HG02884 (cell line): ENCODE data around the gene ZSWIM4.
"Not testable (repeated sequence)": the region's sequence is repeated elsewhere in the genome, so short reads cannot be mapped to it uniquely, and the experiment has no call there.

Experiments used
- ATAC-seq: cut with Tn5 transposase; IDR thresholded peaks from one replicate; pipeline ENCODE4 v1.9.1; 2021; ENCODE audit warnings: mild to moderate bottlenecking, moderate library complexity; ENCODE audit not compliant: unreplicated experiment

ZSWIM4 gene

DNA sequence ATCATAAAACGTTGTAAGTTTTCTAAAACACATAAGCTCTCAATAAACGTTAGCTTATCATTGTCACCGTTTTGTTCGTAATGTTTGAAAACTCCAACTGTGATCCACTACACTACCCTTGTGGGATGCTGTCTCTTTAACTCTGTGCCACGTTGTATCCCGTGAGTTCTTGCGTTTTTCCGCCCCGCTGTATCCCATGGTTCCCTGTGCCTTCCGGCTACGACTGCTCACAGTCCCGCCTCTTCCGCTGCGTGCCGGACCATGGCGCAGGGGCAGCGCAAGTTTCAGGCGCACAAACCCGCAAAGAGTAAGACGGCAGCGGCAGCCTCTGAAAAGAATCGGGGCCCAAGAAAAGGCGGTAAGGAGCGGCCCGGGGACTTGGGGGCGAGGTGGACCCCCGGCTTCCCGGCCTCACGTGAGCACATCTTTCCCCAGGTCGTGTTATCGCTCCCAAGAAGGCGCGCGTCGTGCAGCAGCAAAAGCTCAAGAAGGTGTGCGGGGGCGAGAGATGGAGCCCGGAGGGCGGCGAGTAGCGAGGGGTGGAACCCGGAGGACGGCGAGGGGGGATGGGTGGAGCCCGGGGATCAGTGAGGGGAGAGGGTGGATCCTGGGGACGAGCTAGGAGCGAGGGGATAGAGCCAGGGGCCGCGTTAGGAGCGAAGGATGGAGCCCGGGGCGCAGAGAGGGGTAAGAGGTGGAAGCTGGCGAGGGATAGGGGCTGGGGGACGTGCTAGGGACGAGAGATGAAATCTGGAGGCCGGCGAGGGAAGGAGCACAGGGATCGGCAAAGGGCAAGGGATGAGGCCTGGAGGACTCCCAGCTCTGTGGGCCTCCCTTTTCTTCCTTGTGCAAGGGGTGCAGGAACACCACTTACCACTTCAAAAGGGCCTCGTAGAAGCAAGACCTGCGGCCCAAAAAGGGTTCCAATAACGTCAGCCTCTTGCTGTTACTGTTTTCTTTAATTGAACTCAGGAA, 20.7 kb upstream of the ZSWIM4 start, which contains the start of gene C19orf53:
Gene C19orf53, plus strand, starts transcription at position 240 of the 975 bp plus-strand sequence. Its CDS starts 22 bp downstream, at position 262.
- ATAC-seq: peak; percentile 84

GRCh38 chr19:13778398-13778797, 16.8 kb upstream of the ZSWIM4 start:
- no peak for ATAC-seq

DNA sequence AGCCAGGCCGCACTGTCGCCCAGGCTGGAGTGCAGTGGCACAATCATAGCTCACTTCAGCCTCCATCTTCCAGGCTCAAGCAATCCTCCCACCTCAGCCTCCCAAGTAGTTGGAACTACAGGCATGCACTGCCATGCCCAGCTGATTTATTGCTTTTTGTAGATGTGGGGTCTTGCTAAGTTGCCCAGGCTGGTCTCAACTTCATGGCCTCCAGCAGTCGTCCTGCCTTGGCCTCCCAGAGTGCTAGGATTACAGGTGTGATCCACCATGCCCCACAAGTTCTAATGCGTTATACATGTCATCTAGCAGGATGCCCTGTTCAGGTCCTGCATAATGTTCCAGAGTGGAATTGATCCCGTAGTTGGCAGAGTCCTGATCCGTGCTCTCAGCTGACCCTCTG, 16.4 kb upstream of the ZSWIM4 start:
- no peak for ATAC-seq

- ATAC-seq: not testable (repeated sequence)
These were observed 15.4 kb upstream of the ZSWIM4 start for GRCh38 chr19:13779794-13780193.

DNA sequence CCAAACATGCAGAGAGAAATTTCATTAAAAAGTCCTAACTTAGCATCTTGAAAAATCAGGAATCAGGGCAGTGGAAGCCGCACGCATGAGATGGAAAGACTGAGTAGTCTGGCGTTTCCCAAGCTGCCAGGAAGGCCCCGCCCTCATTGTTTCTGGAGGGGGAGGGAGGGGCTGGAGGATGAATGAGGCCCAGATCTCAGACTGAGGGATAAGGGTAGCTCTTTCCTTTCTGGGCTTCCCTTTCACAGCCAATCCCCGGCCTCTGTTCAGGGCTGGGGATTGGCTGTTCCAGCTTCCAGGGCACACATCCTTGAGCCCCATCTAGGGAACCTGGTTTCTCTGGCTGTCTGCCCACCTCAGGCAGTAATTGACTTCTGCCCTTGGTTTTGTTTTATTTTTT, 13.7 kb upstream of the ZSWIM4 start:
- no peak for ATAC-seq

DNA sequence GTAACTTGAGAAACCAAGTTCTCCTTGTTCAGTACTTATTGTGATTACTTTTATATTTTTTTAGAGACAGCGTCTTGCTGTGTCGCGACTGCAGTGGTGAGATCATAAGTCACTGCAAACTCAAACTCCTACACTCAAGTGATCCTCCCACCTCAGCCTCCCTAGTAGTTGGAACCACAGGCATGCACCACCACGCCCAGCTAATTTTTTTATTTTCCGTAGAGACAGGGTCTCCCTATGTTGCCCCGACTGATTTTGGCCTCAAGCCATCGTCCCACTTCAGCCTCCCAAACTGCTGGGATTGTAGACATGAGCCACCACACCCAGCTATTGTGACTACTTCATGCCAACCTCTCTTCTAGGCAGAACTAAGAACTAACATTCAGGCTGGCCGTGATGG, 12.7 kb upstream of the ZSWIM4 start:
- no peak for ATAC-seq

- ATAC-seq: no peak
These were observed 11.4 kb upstream of the ZSWIM4 start for GRCh38 chr19:13783565-13784500.

DNA sequence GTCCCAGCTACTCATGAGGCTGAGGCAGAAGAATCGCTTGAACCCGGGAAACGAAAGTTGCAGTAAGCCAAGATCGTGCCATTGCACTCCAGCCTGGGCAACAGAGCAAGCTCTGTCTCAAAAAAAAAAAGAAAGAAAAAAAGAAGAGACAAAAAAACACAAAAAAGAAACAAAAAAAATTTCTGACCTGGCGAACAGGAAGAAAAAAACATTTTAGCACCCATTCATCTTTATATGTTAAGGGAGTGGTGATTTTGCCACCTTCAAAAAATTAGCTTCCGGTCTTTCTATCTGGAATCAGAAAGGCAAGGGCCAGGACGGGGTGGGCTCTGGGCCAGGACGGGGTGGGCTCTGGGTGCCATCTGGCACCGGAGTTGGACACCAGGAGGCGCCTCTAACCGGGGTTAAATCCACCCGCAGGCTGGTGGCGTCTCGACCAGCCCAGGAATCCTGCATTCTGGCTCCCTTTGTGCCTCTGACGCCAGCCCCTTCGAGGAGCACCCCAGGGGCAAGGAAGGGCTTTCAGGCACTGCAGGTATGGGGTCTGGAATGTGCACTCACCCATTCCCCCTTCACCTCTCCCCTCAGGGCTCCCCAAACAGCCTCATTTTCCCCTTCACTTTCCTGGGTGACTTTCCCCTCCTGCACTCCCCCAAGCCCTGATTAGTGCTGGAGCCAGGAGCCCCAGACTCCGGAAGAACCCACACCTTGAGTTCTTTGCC, 10.4 kb upstream of the ZSWIM4 start:
- no peak for ATAC-seq

- ATAC-seq: no peak
These were observed 6.3 kb upstream of the ZSWIM4 start for GRCh38 chr19:13788991-13789390.

- no peak for ATAC-seq
These were observed 4.9 kb upstream of the ZSWIM4 start for GRCh38 chr19:13790354-13790753.

DNA sequence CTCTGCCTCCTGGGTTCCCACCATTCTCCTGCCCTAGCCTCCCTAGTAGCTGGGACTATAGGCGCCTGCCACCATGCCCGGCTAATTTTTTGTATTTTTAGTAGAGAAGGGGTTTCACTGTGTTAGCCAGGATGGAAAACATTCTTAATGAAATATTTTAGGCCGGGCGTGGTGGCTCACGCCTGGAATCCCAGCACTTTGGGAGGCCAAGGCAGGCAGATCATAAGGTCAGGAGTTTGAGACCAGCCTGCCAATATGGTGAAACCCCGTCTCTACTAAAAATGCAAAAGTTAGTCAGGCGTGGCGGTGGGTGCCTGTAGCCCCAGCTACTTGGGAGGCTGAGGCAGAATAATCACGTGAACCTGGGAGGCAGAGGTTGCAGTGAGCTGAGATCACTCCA, 1.9 kb upstream of the ZSWIM4 start:
- ATAC-seq: not testable (repeated sequence)

DNA sequence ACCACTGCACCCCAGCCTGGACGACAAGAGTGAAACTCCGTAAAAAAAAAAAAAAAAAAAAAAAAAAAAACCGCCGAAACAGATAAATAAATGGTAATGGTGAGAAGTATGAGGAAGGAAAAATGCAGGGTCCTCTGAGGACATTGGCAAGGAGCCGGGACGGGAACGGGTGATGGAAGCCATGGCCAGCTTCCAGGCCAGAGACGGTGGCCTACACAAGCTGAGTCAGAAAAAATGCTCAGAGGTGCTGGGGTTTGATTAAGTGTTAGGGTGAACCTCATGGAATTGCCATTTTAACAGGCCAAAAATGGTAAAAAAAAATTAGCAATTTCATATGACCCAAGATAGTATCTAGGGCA, 866 bp upstream of the ZSWIM4 start:
- ATAC-seq: no peak

DNA sequence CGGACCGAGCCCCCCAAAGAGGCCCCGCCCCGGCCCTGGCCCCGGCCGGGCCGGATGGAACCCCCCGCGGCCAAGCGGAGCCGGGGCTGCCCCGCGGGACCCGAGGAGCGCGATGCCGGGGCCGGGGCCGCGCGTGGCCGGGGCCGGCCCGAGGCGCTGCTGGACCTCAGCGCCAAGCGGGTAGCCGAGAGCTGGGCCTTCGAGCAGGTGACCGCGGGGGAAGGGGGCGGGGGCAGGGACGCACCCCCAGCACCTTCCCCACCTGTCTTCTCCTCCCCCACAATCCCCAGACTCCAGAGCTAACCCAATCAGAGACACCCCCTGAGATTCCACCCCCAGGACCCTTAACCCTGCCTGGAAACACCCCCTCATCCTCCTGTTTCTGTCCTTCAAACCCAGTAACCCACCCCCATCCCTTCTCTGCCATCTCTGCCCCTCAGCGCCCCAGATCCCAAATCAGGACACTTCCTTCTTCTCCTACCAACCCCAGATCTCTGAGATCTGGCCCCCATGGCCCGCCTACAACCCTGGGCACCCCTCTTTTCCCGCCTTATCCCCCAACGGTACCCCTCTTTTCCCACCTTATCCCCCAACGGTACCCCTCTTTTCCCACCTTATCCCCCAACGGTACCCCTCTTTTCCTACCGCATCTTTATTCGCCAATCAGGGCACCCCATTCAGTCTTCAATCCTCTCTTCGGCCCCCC, 505 bp downstream of the ZSWIM4 start:
- peak; percentile 27 for ATAC-seq

DNA sequence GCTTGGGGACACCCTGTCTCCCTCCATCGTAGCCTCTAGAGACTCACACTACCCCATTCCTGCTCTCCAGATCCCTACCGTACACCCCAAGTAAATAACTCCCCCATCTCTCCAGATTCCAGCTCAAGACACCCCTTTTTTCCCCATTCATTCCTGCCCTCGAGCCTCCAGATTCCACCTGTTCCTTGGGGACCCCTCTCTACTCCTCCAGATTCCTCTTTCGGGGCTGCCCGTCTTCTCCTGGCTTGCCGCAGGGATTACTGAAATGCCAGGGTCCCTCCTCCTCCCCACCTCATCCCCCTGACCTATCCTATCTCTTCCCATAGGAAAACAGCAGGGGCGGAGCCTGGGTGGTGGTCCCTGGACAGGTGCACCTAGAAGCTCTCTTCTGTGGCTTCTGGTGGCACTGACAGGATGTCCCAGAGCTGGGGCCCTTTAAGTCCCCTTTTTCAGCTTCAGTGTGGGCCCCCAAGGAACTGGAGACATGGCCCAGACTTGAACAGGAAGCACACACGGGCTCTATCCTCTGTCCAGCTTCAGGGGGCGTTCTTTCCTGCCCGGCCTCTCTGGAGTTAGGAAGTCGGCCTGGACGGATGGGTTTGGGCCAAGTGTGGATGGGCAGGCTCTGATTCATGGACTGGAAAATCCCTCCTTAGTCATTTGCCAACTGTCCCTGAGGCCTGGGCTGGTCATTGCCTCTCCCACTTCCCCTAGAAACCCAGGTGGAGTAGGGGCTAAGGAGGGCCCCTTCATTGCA, 1.2 kb downstream of the ZSWIM4 start:
- ATAC-seq: no peak

DNA sequence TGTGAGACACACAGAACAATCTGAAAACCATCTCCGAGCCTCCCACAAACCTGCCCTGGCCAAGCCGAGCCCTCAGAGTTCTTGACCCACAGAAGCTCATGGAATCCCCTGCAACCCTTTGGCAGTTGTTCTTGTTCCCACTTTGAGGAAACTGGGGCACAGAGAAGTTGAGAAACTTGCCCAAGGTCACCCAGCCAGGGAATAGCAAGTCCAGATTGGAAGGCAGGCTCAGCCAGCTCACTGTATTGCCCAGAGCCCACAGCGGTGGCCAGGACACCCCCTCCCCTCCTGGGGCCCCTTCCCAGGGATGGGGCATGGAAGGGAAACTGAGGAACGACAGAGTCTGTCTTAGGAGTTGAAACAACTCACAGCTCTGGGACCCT, 1.8 kb downstream of the ZSWIM4 start:
- no peak for ATAC-seq

- ATAC-seq: no peak
These were observed 2.6 kb downstream of the ZSWIM4 start for GRCh38 chr19:13797870-13798269.

DNA sequence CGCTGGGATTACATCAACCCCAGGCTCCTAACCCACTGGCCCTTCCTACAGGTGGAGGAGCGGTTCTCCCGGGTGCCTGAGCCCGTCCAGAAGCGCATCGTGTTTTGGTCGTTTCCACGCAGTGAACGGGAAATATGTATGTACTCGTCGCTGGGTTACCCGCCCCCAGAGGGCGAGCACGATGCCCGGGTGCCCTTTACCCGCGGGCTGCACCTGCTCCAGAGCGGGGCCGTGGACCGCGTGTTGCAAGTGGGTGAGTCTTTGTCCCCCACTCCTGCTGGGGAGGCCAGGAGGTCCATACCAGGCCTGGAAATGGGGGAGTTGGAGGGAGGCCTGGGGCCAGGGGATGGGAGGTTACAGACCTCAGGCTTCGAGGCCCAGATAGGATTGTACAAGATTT, 4.4 kb downstream of the ZSWIM4 start:
- ATAC-seq: no peak

- no peak for ATAC-seq
These were observed 7.8 kb downstream of the ZSWIM4 start for GRCh38 chr19:13803038-13803437.

GRCh38 chr19:13804830-13805683, 9.8 kb downstream of the ZSWIM4 start:
- ATAC-seq: no peak
